Measurements from ENCODE around the gene PTPN7.

Gene PTPN7

GRCh38 chr1:202129453-202130296 lies 30.7 kb downstream of the PTPN7 start:
- Histone ChIP-seq H3K36me3 (peaks cover 32% of the 10 kb centered on the region), H3K27me3 (ENCODE audit: insufficient read depth, low read depth, severe bottlenecking) (no peaks in the 10 kb centered on the region), H3K27ac (no peak overlapping the region), H3K4me3 (ENCODE audit: low read depth, low read length) (no peak overlapping the region), H3K9me3 (ENCODE audit: severe bottlenecking) (no peaks in the 10 kb centered on the region)
- DNase-seq: no peak
- TF ChIP-seq CTCF (IDR thresholded peaks at IDR 0.05; ENCODE audit: low read depth, low read length): no peak

- TF ChIP-seq CTCF (IDR thresholded peaks at IDR 0.05; ENCODE audit: low read depth, low read length): no peak
- H3K9me3 ChIP-seq (ENCODE audit: severe bottlenecking): no peaks in the 10 kb centered on the region
- DNase-seq: no peak
- H3K27ac ChIP-seq: no peak overlapping the region
- no peak overlapping the region for H3K4me3 ChIP-seq (ENCODE audit: low read depth, low read length)
- H3K36me3 ChIP-seq: peaks cover 17% of the 10 kb centered on the region
- H3K27me3 ChIP-seq (ENCODE audit: insufficient read depth, low read depth, severe bottlenecking): no peaks in the 10 kb centered on the region
Measured at GRCh38 chr1:202127836-202128622, 32.4 kb downstream of the PTPN7 start.

- no peaks in the 10 kb centered on the region for H3K9me3 ChIP-seq (ENCODE audit: severe bottlenecking)
- no peak overlapping the region for H3K27ac ChIP-seq
- TF ChIP-seq CTCF (IDR thresholded peaks at IDR 0.05; ENCODE audit: low read depth, low read length): no peak
- DNase-seq: no peak
- H3K36me3 ChIP-seq: peaks cover 10% of the 10 kb centered on the region
- H3K27me3 ChIP-seq (ENCODE audit: insufficient read depth, low read depth, severe bottlenecking): no peaks in the 10 kb centered on the region
- no peak overlapping the region for H3K4me3 ChIP-seq (ENCODE audit: low read depth, low read length)
Measured at GRCh38 chr1:202127061-202127460, 33.3 kb downstream of the PTPN7 start.

GRCh38 chr1:202126426-202126825 lies 34.0 kb downstream of the PTPN7 start:
- no peaks in the 10 kb centered on the region for H3K9me3 ChIP-seq (ENCODE audit: severe bottlenecking)
- no peaks in the 10 kb centered on the region for H3K27me3 ChIP-seq (ENCODE audit: insufficient read depth, low read depth, severe bottlenecking)
- no peak for DNase-seq
- TF ChIP-seq CTCF (IDR thresholded peaks at IDR 0.05; ENCODE audit: low read depth, low read length): no peak
- H3K27ac ChIP-seq: no peak overlapping the region
- peaks cover 6% of the 10 kb centered on the region; the same call in 1 of the 2 replicates for H3K36me3 ChIP-seq
- H3K4me3 ChIP-seq (ENCODE audit: low read depth, low read length): no peak overlapping the region

GRCh38 chr1:202125611-202126010 lies 34.8 kb downstream of the PTPN7 start:
- no peak for TF ChIP-seq CTCF (IDR thresholded peaks at IDR 0.05; ENCODE audit: low read depth, low read length)
- Histone ChIP-seq H3K36me3 (no peaks in the 10 kb centered on the region), H3K9me3 (ENCODE audit: severe bottlenecking) (no peaks in the 10 kb centered on the region), H3K27me3 (ENCODE audit: insufficient read depth, low read depth, severe bottlenecking) (no peaks in the 10 kb centered on the region), H3K27ac (no peak overlapping the region), H3K4me3 (ENCODE audit: low read depth, low read length) (no peak overlapping the region)
- DNase-seq: no peak

Data from WERI-Rb-1 (cell line).